Esophagus muscularis mucosa (tissue), 4 donors: Measurements from ENCODE around the gene RHOXF2.
"Not testable (repeated sequence)": the region's sequence is repeated elsewhere in the genome, so short reads cannot be mapped to it uniquely, and the experiment has no call there.

Source experiments
- EP300 ChIP-seq: sonication (generic); formaldehyde crosslinking; IDR thresholded peaks from one replicate; pipeline ENCODE4 v1.6.1; 2017; ENCODE audit warnings: antibody characterized with exemption
- POLR2A ChIP-seq: fragments of 450-650 bp; IDR thresholded peaks from one replicate; pipeline ENCODE4 v1.6.1; 2017; ENCODE audit warnings: antibody characterized with exemption, moderate library complexity, mild to moderate bottlenecking, low read depth
- POLR2AphosphoS5 ChIP-seq, 2 donors: sonication (generic); formaldehyde crosslinking; IDR thresholded peaks; one replicate each; pipeline ENCODE4 v1.6.1; 2017; ENCODE audit warnings: antibody characterized with exemption in 2 of 2
- TF ChIP-seq, protein P1 (sequence below), 3 experiments: fragments of 200-600 bp in 2 of 3; fragments of 450-650 bp in 1 of 3; sonication (generic) in 2 of 3; IDR thresholded peaks; one replicate each; pipeline ENCODE4 v1.5.1; 2017 to 2019; ENCODE audit warnings: antibody characterized with exemption in 3 of 3, mild to moderate bottlenecking in 2 of 3, moderate library complexity in 1 of 3

DNA sequence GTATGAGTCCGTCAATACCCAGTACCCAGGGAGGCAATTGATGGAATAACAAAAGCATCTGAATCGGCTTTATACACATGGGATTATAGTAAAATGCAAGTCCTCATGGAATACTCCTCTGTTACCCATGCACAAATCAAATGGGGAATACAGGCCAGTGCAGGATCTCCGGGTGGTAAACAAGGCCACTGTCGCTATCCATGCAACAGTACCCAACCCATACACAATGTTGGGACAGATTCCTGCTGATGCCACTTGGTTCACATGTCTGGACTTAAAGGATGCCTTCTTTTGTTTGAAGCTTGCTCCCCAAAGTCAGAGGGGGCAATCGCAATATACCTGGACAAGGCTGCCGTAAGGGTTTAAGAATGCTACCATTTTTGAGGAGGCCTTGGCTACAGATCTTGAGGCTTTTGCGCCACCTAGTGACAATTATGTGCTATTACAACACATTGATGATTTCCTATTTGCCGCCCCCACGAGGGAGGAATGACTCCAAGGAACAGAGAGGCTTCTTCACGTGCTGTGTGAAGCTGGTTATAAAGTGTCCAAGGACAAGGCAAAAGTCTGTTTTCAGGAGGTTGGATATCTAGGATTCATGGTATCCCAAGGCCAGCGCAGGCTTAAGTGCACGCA, 8.2 kb upstream of the RHOXF2 start:
- TF ChIP-seq, protein P1, sequence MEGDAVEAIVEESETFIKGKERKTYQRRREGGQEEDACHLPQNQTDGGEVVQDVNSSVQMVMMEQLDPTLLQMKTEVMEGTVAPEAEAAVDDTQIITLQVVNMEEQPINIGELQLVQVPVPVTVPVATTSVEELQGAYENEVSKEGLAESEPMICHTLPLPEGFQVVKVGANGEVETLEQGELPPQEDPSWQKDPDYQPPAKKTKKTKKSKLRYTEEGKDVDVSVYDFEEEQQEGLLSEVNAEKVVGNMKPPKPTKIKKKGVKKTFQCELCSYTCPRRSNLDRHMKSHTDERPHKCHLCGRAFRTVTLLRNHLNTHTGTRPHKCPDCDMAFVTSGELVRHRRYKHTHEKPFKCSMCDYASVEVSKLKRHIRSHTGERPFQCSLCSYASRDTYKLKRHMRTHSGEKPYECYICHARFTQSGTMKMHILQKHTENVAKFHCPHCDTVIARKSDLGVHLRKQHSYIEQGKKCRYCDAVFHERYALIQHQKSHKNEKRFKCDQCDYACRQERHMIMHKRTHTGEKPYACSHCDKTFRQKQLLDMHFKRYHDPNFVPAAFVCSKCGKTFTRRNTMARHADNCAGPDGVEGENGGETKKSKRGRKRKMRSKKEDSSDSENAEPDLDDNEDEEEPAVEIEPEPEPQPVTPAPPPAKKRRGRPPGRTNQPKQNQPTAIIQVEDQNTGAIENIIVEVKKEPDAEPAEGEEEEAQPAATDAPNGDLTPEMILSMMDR (IDR thresholded peaks at IDR 0.05), result not testable (repeated sequence)
- not testable (repeated sequence) for TF ChIP-seq POLR2AphosphoS5 (IDR thresholded peaks at IDR 0.05); POLR2A; EP300
